Endothelial cell of umbilical vein (primary cell): ENCODE data around the gene MR1. TPM values are rescaled to one million over a fixed set of nuclear protein-coding genes. Genes with fewer than 3 reads are reported as not detected.

Source experiments
- BruUV-seq: library from RNA; stranded (reverse); fragments of 400-500 nt; replicated peaks from 2 replicates; lab custom pipeline; 2021; lab: Mats Ljungman, UMichigan
- CTCF ChIA-PET: fragments of 300-600, 350-600 bp; sonication (Branson Sonifier 250); formaldehyde crosslinking; loops from one replicate; lab custom pipeline; 2021; ENCODE audit warnings: antibody characterized with exemption, inconsistent platforms; lab: Charles Lee
- POLR2A ChIA-PET: fragments of 300-600, 350-600 bp; sonication (Branson Sonifier 250); formaldehyde crosslinking; loops from one replicate; lab custom pipeline; 2021; ENCODE audit warnings: antibody characterized with exemption, inconsistent platforms; lab: Charles Lee
- DNase-seq: peaks from one replicate; pipeline ENCODE4 v3.0.0-alpha.2; 2011; ENCODE audit warnings: low read depth, low spot score
- FAIRE-seq: peaks from 2 replicates; lab custom pipeline; 2011; peaks lifted over from hg19 to GRCh38; lab: Jason Lieb, UNC
- H2AFZ ChIP-seq: 2 replicates; pipeline ENCODE4 v1.6.0; 2012; ENCODE audit warnings: low read depth, low read length, control low read depth, inconsistent platforms
- H3K27ac ChIP-seq: 2 replicates; pipeline ENCODE4 v1.5.1; 2011; ENCODE audit warnings: low read depth, mild to moderate bottlenecking, control low read depth, low read length, moderate library complexity; ENCODE audit not compliant: insufficient read depth
- H3K27me3 ChIP-seq, 2 experiments: 2 replicates each; pipeline versions ENCODE4 v1.6.0 to v1.6.1; 2011; ENCODE audit warnings: low read length in 2 of 2, mixed read lengths in 1 of 2; ENCODE audit not compliant: control insufficient read depth in 2 of 2, insufficient read depth in 2 of 2
- H3K36me3 ChIP-seq, 2 experiments: 2 replicates in 1 of 2; 3 replicates in 1 of 2; pipeline ENCODE4 v1.5.1; 2011; ENCODE audit warnings: low read length in 2 of 2, mild to moderate bottlenecking in 1 of 2, moderate library complexity in 1 of 2; ENCODE audit not compliant: control insufficient read depth in 2 of 2, insufficient read depth in 2 of 2; ENCODE audit errors: extremely low read depth in 1 of 2
- H3K4me1 ChIP-seq: 3 replicates; pipeline ENCODE4 v1.5.1; 2011; ENCODE audit warnings: mild to moderate bottlenecking, low read length; ENCODE audit not compliant: control insufficient read depth, insufficient read depth; ENCODE audit errors: extremely low read depth
- H3K4me2 ChIP-seq: 2 replicates; pipeline ENCODE4 v1.6.1; 2011; ENCODE audit warnings: low read length, control low read depth, mixed read lengths; ENCODE audit not compliant: insufficient read depth
- H3K4me3 ChIP-seq, 3 experiments: fragments of 200-600 bp in 1 of 3; sonication (generic), shearing (Covaris generic) in 1 of 3; replicated peaks in 1 of 3; 2 replicates each; pipeline ENCODE4 v1.5.1; 2011 to 2016; ENCODE audit warnings: control low read depth in 3 of 3, low read length in 3 of 3, mild to moderate bottlenecking in 2 of 3, inconsistent platforms in 1 of 3, low read depth in 1 of 3, moderate library complexity in 1 of 3; ENCODE audit not compliant: insufficient read depth in 1 of 3
- H3K79me2 ChIP-seq: 2 replicates; pipeline ENCODE4 v1.6.0; 2012; ENCODE audit warnings: low read length, inconsistent platforms; ENCODE audit not compliant: control insufficient read depth, insufficient read depth
- H3K9ac ChIP-seq: replicated peaks from 2 replicates; pipeline ENCODE3; 2011; ENCODE audit warnings: low read length, control low read depth; ENCODE audit not compliant: insufficient read depth; ENCODE audit errors: extremely low read depth
- H3K9me1 ChIP-seq: replicated peaks from 3 replicates; pipeline ENCODE4 v1.6.0; 2011; ENCODE audit warnings: mild to moderate bottlenecking, low read length; ENCODE audit not compliant: control insufficient read depth, insufficient read depth; ENCODE audit errors: extremely low read depth
- H3K9me3 ChIP-seq: replicated peaks from 2 replicates; pipeline ENCODE4 v1.5.1; 2012; ENCODE audit warnings: low read length, inconsistent platforms; ENCODE audit not compliant: control insufficient read depth, insufficient read depth
- H4K20me1 ChIP-seq: replicated peaks from 2 replicates; pipeline ENCODE3; 2011; ENCODE audit warnings: mild to moderate bottlenecking, low read length; ENCODE audit not compliant: control insufficient read depth, insufficient read depth; ENCODE audit errors: extremely low read depth
- CTCF ChIP-seq, 2 donors: IDR thresholded peaks; 1 replicate in 1 of 2; 2 replicates in 1 of 2; pipeline ENCODE4 v1.5.1; 2011; ENCODE audit warnings: low read length in 2 of 2, mild to moderate bottlenecking in 2 of 2, moderate library complexity in 2 of 2, control low read depth in 1 of 2, inconsistent platforms in 1 of 2, low read depth in 1 of 2; ENCODE audit not compliant: insufficient read depth in 1 of 2; ENCODE audit errors: extremely low read depth in 1 of 2
- EZH2 ChIP-seq: IDR thresholded peaks from 2 replicates; pipeline ENCODE4 v1.6.1; 2012; ENCODE audit warnings: borderline replicate concordance, low read depth, mild to moderate bottlenecking, moderate library complexity, low read length, inconsistent platforms; ENCODE audit not compliant: severe bottlenecking
- FOS ChIP-seq: IDR thresholded peaks from 2 replicates; pipeline ENCODE4 v1.6.1; 2011; ENCODE audit warnings: mild to moderate bottlenecking, low read length, moderate library complexity, borderline replicate concordance; ENCODE audit not compliant: insufficient read depth
- GATA2 ChIP-seq: IDR thresholded peaks from 2 replicates; pipeline ENCODE4 v1.7.0; 2011; ENCODE audit warnings: low read depth, mild to moderate bottlenecking, moderate library complexity, mixed read lengths, low read length; ENCODE audit not compliant: insufficient read length, insufficient read depth
- JUN ChIP-seq: IDR thresholded peaks from 2 replicates; pipeline ENCODE4 v1.6.1; 2011; ENCODE audit warnings: borderline replicate concordance, low read depth; ENCODE audit not compliant: insufficient read length, insufficient read depth
- MAX ChIP-seq: IDR thresholded peaks from 2 replicates; pipeline ENCODE4 v1.6.1; 2011; ENCODE audit not compliant: insufficient read depth, insufficient read length
- MYC ChIP-seq: IDR thresholded peaks from one replicate; pipeline ENCODE4 v1.6.1; 2011; ENCODE audit warnings: mild to moderate bottlenecking, low read depth, low read length
- POLR2A ChIP-seq: IDR thresholded peaks from 2 replicates; pipeline ENCODE4 v1.6.1; 2012; ENCODE audit warnings: low read depth, mild to moderate bottlenecking, control low read depth, low read length
- POLR2AphosphoS5 ChIP-seq: IDR thresholded peaks from 2 replicates; pipeline ENCODE4 v1.6.1; 2012; ENCODE audit warnings: low read depth, mild to moderate bottlenecking, control low read depth, low read length, moderate library complexity; ENCODE audit not compliant: insufficient read depth
- dilution Hi-C: fragments of 300-500 bp; cut with MboI; formaldehyde crosslinking; loops from one replicate; pipeline ENCODE4 v1.15.0; 2019; ENCODE audit warnings: low sequenced_read_pairs; ENCODE audit not compliant: extremely low pct_ligation_motif_present
- intact Hi-C: fragments of 100-400 bp; cut with micrococcal nuclease; formaldehyde crosslinking; loops from one replicate; pipeline ENCODE4 v1.10.0; 2022
- polyA plus RNA-seq, 4 experiments: library from polyadenylated mRNA; depleted of rRNA in 3 of 4; stranded (reverse) in 3 of 4; unstranded in 1 of 4; fragments of >200 nt; gene quantifications; 2 replicates each; pipeline versions ENCODE4 v1.2.1 to v1.2.3, GENCODE V29; 2011 to 2012; ENCODE audit warnings: missing spikeins in 1 of 4
- total RNA-seq: library from RNA; stranded (reverse); gene quantifications from 2 replicates; pipeline ENCODE4 v1.2.3, GENCODE V29; 2021

MR1 gene
- total and polyA plus RNA-seq, 2 donors (not counting 3 experiments of a cell fraction or from before 2014, with no cell fraction given) = 1.3 to 2.5 TPM

GRCh38 chr1:181062836-181063428 lies 29.1 kb downstream of the MR1 start:
- BruUV-seq = no TSS peak
- DNase-seq = no peak
- FAIRE-seq = no peak
- Histone ChIP-seq H2AFZ (no peak overlapping the region), H3K9me3 (no peaks in the 10 kb centered on the region), H3K27ac (no peak overlapping the region), H3K4me3 (no peak overlapping the region), H3K4me2 (no peak overlapping the region), H3K4me1 (no peaks in the 10 kb centered on the region), H3K9me1 (no peaks in the 10 kb centered on the region), H3K9ac (no peak overlapping the region), H3K27me3 (peaks cover 10 to 16% of the 10 kb centered on the region in 2 experiments), H3K36me3 (no peaks in the 10 kb centered on the region), H3K79me2 (no peaks in the 10 kb centered on the region), H4K20me1 (no peaks in the 10 kb centered on the region)
- dilution Hi-C loops = no loop called here
- ChIA-PET POLR2A (no interaction called here), CTCF (interaction anchor here (1.0 to 1.8 kb wide), 2 partner anchors 8 to 20 kb away, joined by 3 to 7 read pairs; no protein-coding TSS in a partner anchor)
- TF ChIP-seq JUN (no peak), MAX (no peak), EZH2 (no peak), FOS (no peak), GATA2 (no peak), CTCF (IDR thresholded peaks at IDR 0.05; ENCODE audit: extremely low read depth in 1 of 2, insufficient read depth in 1 of 2, low read depth in 1 of 2, low read length in 2 of 2) (no peak), POLR2A (no peak), MYC (no peak), POLR2AphosphoS5 (no peak)
- intact Hi-C loops = no loop called here
